ENCODE results near the gene NUMA1. TPM values are rescaled to one million over a fixed set of nuclear protein-coding genes. Genes with fewer than 3 reads are reported as not detected.
A peak's percentile ranks its signal among the peaks of the same experiment; 100 is the strongest.

The NUMA1 gene
- total RNA-seq, 4 donors from 2014 or later, result 142 to 237 (median 177) TPM

DNA sequence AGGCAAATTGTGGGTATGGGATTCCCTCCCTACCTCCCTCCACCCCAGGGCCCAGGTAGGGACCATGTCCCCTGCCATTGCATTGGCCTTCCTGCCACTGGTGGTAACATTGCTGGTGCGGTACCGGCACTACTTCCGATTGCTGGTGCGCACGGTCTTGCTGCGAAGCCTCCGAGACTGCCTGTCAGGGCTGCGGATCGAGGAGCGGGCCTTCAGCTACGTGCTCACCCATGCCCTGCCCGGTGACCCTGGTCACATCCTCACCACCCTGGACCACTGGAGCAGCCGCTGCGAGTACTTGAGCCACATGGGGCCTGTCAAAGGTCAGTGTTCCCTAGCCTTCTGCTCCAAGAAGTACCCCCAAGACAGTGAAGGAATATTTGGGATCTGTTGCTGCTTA is 25.5 kb upstream of the NUMA1 start, which contains the start of gene TOMT:
TSS of gene TOMT (plus strand) at position 37 of the 400 bp plus-strand sequence. CDS start at position 65, 28 bp downstream.
- no peak for DNase-seq
- peaks cover 19 to 29% (median 20%) of the 10 kb centered on the region in 3 donors for H3K4me1 ChIP-seq
- intact Hi-C loops (cut with DNase I), result no loop called here
- H3K9me3 ChIP-seq, result no peaks in the 10 kb centered on the region
- H3K36me3 ChIP-seq, result peaks cover 0 to 47% (median 0%) of the 10 kb centered on the region in 3 donors
- no peaks in the 10 kb centered on the region for H3K27me3 ChIP-seq
- TF ChIP-seq, protein P1, sequence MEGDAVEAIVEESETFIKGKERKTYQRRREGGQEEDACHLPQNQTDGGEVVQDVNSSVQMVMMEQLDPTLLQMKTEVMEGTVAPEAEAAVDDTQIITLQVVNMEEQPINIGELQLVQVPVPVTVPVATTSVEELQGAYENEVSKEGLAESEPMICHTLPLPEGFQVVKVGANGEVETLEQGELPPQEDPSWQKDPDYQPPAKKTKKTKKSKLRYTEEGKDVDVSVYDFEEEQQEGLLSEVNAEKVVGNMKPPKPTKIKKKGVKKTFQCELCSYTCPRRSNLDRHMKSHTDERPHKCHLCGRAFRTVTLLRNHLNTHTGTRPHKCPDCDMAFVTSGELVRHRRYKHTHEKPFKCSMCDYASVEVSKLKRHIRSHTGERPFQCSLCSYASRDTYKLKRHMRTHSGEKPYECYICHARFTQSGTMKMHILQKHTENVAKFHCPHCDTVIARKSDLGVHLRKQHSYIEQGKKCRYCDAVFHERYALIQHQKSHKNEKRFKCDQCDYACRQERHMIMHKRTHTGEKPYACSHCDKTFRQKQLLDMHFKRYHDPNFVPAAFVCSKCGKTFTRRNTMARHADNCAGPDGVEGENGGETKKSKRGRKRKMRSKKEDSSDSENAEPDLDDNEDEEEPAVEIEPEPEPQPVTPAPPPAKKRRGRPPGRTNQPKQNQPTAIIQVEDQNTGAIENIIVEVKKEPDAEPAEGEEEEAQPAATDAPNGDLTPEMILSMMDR (IDR thresholded peaks at IDR 0.05), result no peak
- TF ChIP-seq POLR2A (IDR thresholded peaks at IDR 0.05), result no peak
- H3K4me3 ChIP-seq, result no peak within 1 kb of the TSS
- H3K27ac ChIP-seq, result peak within 1 kb of the TSS in 1 of 4 donors; percentile 16
- WGBS, 2 donors, result 83 to 92% methylated on average over 4 to 7 of the region's 14 CpGs

DNA sequence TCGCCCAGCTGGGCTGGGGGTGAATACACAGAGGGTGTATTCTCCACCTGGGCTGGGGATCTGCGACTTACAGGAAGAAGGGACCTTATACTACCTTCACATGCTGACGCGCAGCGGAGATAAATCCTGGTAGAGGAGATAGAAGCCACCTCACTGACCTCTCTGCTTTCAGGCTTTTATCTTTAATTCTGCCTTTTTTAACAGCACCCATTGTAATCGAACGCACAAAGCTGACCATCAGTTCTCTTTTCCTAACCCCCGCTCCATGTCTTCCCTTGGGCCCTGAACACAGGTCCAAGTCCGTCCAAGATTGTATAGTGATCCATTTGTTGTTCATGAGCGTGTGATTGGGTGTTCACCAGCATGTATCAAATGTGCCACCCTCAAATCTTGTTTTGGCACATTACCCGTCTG is 23.4 kb upstream of the NUMA1 start:
- peaks cover 27 to 47% (median 36%) of the 10 kb centered on the region in 3 donors for H3K4me1 ChIP-seq
- no peaks in the 10 kb centered on the region for H3K27me3 ChIP-seq
- TF ChIP-seq, protein P1 (IDR thresholded peaks at IDR 0.05), result peak in 1 of 6 experiments; percentile 2
- no peak for TF ChIP-seq POLR2A (IDR thresholded peaks at IDR 0.05)
- peak overlapping the region; percentile 70 to 92 (median 79) for H3K4me3 ChIP-seq
- no peaks in the 10 kb centered on the region for H3K9me3 ChIP-seq
- H3K36me3 ChIP-seq, result peaks cover 4 to 37% (median 6%) of the 10 kb centered on the region in 3 donors
- H3K27ac ChIP-seq, result peak overlapping the region; percentile 94 to 97 (median 94)
- WGBS, 2 donors, result 80 to 82% methylated on average over 11 of the region's 11 CpGs
- DNase-seq, result no peak
- intact Hi-C loops (cut with DNase I), result no loop called here

DNA sequence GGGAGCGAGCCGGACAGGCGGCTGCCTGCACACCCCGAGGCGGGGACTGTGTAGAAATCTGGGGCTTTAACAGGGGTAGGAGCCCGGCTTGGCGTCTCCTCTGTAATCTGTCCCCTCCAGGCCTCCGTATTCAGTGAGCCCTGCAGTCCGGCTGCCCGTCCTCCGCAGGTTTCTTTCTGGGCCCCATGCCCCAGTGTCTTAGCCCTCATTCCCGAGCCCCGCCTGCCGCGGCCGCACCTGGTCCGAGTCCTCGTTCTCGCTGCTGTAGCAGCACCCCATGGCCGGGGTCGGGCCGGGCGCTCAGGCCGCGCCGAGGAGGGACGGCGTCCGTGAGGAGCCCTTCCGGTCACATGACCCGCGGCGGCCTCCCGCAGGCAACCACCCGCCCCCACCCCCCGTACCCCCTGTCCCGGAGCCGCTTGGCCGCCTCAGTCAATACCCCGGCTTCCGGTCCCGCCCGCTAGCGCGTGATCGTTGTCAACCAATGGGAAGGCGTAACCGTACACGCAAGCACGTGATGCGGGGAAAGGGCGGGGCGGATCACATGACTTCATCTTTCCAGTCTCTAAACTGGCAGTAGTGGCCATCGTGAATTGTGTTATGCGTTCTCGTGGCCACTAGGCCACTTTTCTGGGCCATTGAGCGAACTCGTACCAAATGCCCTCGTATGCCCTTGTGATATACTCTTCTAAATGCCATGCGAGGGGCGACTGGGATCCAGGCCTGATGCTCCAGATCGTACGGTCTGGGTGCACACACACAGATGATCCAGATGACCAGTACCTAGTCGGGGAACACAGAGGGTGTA is 22.8 kb upstream of the NUMA1 start, which contains the start of gene LAMTOR1:
TSS of gene LAMTOR1 (minus strand) at position 352 of the 808 bp plus-strand sequence. CDS start at position 279, 73 bp downstream.
- Histone ChIP-seq H3K36me3 (peaks cover 10 to 37% (median 12%) of the 10 kb centered on the region in 3 donors), H3K27ac (peak within 1 kb of the TSS; percentile 94 to 97 (median 94)), H3K4me1 (peaks cover 27 to 47% (median 36%) of the 10 kb centered on the region in 3 donors), H3K4me3 (peak within 1 kb of the TSS; percentile 70 to 92 (median 79)), H3K9me3 (no peaks in the 10 kb centered on the region), H3K27me3 (no peaks in the 10 kb centered on the region)
- peak in 3 of 4 donors; percentile 16 to 86 (median 70) for TF ChIP-seq POLR2A (IDR thresholded peaks at IDR 0.05)
- TF ChIP-seq, protein P1 (IDR thresholded peaks at IDR 0.05), result peak in 5 of 6 experiments; percentile 13 to 70 (median 53)
- intact Hi-C loops (cut with DNase I), result no loop called here
- peak; percentile 99 for DNase-seq
- WGBS, 2 donors, result 6 to 10% methylated on average over 13 to 28 of the region's 64 CpGs

DNA sequence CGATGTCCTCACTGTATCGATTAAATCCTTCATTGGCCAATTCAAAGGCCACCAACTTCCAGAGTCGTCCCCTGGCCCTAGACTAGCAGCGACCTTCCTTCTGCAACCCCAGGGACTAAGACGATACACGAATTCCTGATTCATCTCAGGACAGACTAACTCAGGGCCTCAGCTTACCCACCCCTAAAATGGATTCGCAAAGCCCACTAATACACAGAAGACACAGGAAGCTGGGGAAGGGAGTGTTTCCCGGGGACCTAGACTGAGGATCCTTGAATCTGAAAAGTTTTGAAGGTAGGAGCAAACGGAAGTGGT is 22.2 kb upstream of the NUMA1 start:
- Histone ChIP-seq H3K36me3 (peaks cover 15 to 37% (median 17%) of the 10 kb centered on the region in 3 donors), H3K9me3 (no peaks in the 10 kb centered on the region), H3K4me1 (peaks cover 27 to 47% (median 36%) of the 10 kb centered on the region in 3 donors), H3K27me3 (no peaks in the 10 kb centered on the region), H3K27ac (peak overlapping the region; percentile 94 to 97 (median 94)), H3K4me3 (peak overlapping the region; percentile 70 to 92 (median 79))
- no peak for TF ChIP-seq POLR2A (IDR thresholded peaks at IDR 0.05)
- TF ChIP-seq, protein P1 (IDR thresholded peaks at IDR 0.05), result no peak
- intact Hi-C loops (cut with DNase I), result no loop called here
- DNase-seq, result no peak
- 0 to 1% methylated on average over 8 of the region's 9 CpGs for WGBS, 2 donors

DNA sequence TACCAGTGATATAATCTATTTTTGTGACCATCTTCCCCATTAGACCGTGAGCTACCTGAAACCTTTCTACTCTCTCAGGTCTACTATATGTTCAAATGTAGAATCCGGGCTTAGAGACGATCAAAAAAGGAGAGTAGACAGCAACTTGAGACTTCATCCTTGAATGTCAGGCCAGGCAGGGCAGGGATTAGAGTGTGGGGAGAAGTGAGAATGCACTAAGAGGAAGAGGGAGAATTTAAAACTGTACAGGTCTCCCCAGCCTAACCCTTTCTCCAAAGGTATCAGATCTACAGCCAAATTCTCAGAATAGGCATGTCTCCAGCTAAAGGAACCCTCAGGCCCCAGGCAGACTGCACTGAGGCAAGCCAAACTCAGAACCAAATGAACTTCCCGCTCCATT is 21.8 kb upstream of the NUMA1 start:
- WGBS, 2 donors, result 16 to 36% methylated on average over 4 of the region's 4 CpGs
- Histone ChIP-seq H3K4me3 (peak overlapping the region; percentile 70 to 92 (median 79)), H3K4me1 (peaks cover 27 to 47% (median 36%) of the 10 kb centered on the region in 3 donors), H3K9me3 (no peaks in the 10 kb centered on the region), H3K27me3 (no peaks in the 10 kb centered on the region), H3K36me3 (peaks cover 19 to 37% (median 22%) of the 10 kb centered on the region in 3 donors), H3K27ac (peak overlapping the region; percentile 94 to 97 (median 94))
- no peak for DNase-seq
- intact Hi-C loops (cut with DNase I), result no loop called here
- no peak for TF ChIP-seq POLR2A (IDR thresholded peaks at IDR 0.05)
- TF ChIP-seq, protein P1 (IDR thresholded peaks at IDR 0.05), result no peak
